ENCODE measurements around the gene PAPOLB.

Gene PAPOLB

GRCh38 chr7:4815609-4816418 lies 46.0 kb downstream of the PAPOLB start:
- DNase-seq (ENCODE audit: low spot score): no peak

GRCh38 chr7:4815121-4815520 lies 46.7 kb downstream of the PAPOLB start:
- Histone ChIP-seq H3K4me3 (no peak overlapping the region), H3K27ac (no peak overlapping the region)
- DNase-seq (ENCODE audit: low spot score): no peak
- TF ChIP-seq CTCF (IDR thresholded peaks at IDR 0.05): no peak

More at GRCh38 chr7:4815609-4816418, 46.0 kb downstream of the PAPOLB start:
- TF ChIP-seq CTCF (IDR thresholded peaks at IDR 0.05): no peak
- Histone ChIP-seq H3K4me3 (no peak overlapping the region), H3K27ac (no peak overlapping the region)

GRCh38 chr7:4814433-4814832 lies 47.4 kb downstream of the PAPOLB start:
- DNase-seq (ENCODE audit: low spot score): no peak
- H3K4me3 ChIP-seq: no peak overlapping the region
- no peak for TF ChIP-seq CTCF (IDR thresholded peaks at IDR 0.05)
- no peak overlapping the region for H3K27ac ChIP-seq

DNA sequence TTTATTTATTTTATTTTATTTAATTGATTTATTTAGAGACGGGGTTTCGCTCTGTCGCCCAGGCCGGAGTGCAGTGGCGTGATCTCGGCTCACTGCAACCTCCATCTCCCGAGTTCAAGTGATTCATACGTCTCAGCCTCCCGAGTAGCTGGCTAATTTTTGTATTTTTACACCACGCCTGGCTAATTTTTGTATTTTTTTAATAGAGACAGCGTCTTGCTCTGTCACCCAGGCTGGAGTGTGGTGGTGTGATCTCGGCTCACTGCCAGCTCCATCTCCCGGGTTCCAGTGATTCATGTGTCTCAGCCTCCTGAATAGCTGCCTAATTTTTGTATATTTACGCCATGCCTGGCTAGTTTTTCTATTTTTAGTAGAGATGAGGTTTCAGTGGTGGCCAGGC lies 52.2 kb downstream of the PAPOLB start:
- TF ChIP-seq CTCF (IDR thresholded peaks at IDR 0.05): no peak
- Histone ChIP-seq H3K4me3 (no peak overlapping the region), H3K27ac (no peak overlapping the region)
- no peak for DNase-seq (ENCODE audit: low spot score)

- TF ChIP-seq CTCF (IDR thresholded peaks at IDR 0.05): no peak
- H3K4me3 ChIP-seq: peak overlapping the region; percentile 50
- no peak for DNase-seq (ENCODE audit: low spot score)
- peak overlapping the region in 1 of 2 donors; percentile 62 for H3K27ac ChIP-seq
Observed at GRCh38 chr7:4809091-4809591, 52.7 kb downstream of the PAPOLB start.

DNA sequence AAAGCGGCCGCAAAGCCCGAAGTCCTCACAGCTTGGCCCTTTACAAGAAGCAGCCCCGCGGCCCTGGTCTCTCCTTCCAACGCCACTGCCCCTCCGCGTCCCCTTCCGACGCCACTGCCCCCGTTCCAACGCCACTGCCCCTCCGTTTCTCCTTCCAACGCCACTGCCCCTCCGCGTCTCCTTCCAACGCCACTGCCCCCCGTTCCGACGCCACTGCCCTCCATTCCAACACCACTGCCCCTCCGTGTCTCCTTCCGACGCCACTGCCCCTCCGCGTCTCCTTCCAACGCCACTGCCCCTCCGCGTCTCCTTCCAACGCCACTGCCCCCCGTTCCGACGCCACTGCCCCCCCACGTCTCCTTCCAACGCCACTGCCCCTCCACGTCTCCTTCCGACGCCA lies 53.3 kb downstream of the PAPOLB start:
- TF ChIP-seq CTCF (IDR thresholded peaks at IDR 0.05): no peak
- no peak overlapping the region for H3K27ac ChIP-seq
- H3K4me3 ChIP-seq: no peak overlapping the region
- DNase-seq (ENCODE audit: low spot score): no peak

GRCh38 chr7:4808026-4808425 lies 53.8 kb downstream of the PAPOLB start:
- Histone ChIP-seq H3K4me3 (no peak overlapping the region), H3K27ac (no peak overlapping the region)
- no peak for DNase-seq (ENCODE audit: low spot score)
- TF ChIP-seq CTCF (IDR thresholded peaks at IDR 0.05): no peak

Measured in coronary artery (tissue), 2 donors.